ENCODE data around the gene ALCAM. TPM values are rescaled to one million over a fixed set of nuclear protein-coding genes. Genes with fewer than 3 reads are reported as not detected.

ALCAM gene
- total RNA-seq, 1 experiment from 2014 or later, result 32.3 TPM

GRCh38 chr3:105351821-105352220, 14.9 kb upstream of the ALCAM start:
- intact Hi-C loops (cut with micrococcal nuclease; ENCODE audit: unreplicated experiment), result no loop called here
- Histone ChIP-seq H3K9me3 (ENCODE audit: control insufficient read depth, insufficient read depth, low read depth, low read length) (no peaks in the 10 kb centered on the region), H3K27ac (ENCODE audit: low read length) (no peak overlapping the region), H3K36me3 (ENCODE audit: control insufficient read depth, insufficient read depth, low read length) (no peaks in the 10 kb centered on the region), H3K4me3 (ENCODE audit: low read depth in 2 of 2, low read length in 2 of 2) (no peak overlapping the region), H3K27me3 (ENCODE audit: control insufficient read depth, insufficient read depth, low read length) (no peaks in the 10 kb centered on the region), H3K4me1 (ENCODE audit: control insufficient read depth, insufficient read depth, low read length) (no peaks in the 10 kb centered on the region)
- DNase-seq (ENCODE audit: low read depth, low spot score) (no peak), ATAC-seq (no peak)
- no TSS peak for BruUV-seq (replicated peaks)
- CTCF ChIA-PET, result no interaction called here
- in situ Hi-C loops (cut with HindIII; ENCODE audit: low pct_unique_long_range_greater_than_20kb, low sequenced_read_pairs), result no loop called here
- POLR2A ChIA-PET, result no interaction called here
- TF ChIP-seq CTCF (IDR thresholded peaks at IDR 0.05) (no peak), SIN3A (IDR thresholded peaks at IDR 0.05; ENCODE audit: borderline replicate concordance, insufficient read depth, low read depth, low read length) (no peak), REST (IDR thresholded peaks at IDR 0.05; ENCODE audit: insufficient read depth in 1 of 2, low read depth in 2 of 2, low read length in 1 of 2) (no peak), TCF7L2 (IDR thresholded peaks at IDR 0.05; ENCODE audit: low read depth, low read length) (no peak), POLR2AphosphoS5 (IDR thresholded peaks at IDR 0.05; ENCODE audit: low read depth, low read length) (no peak)

GRCh38 chr3:105352976-105353375, 13.7 kb upstream of the ALCAM start:
- ATAC-seq (no peak), DNase-seq (ENCODE audit: low read depth, low spot score) (no peak)
- no peaks in the 10 kb centered on the region for H3K4me1 ChIP-seq (ENCODE audit: control insufficient read depth, insufficient read depth, low read length)
- in situ Hi-C loops (cut with HindIII; ENCODE audit: low pct_unique_long_range_greater_than_20kb, low sequenced_read_pairs), result no loop called here
- no peaks in the 10 kb centered on the region for H3K36me3 ChIP-seq (ENCODE audit: control insufficient read depth, insufficient read depth, low read length)
- no peaks in the 10 kb centered on the region for H3K9me3 ChIP-seq (ENCODE audit: control insufficient read depth, insufficient read depth, low read depth, low read length)
- no peak overlapping the region for H3K27ac ChIP-seq (ENCODE audit: low read length)
- H3K27me3 ChIP-seq (ENCODE audit: control insufficient read depth, insufficient read depth, low read length), result no peaks in the 10 kb centered on the region
- ChIA-PET POLR2A (no interaction called here), CTCF (no interaction called here)
- TF ChIP-seq SIN3A (IDR thresholded peaks at IDR 0.05; ENCODE audit: borderline replicate concordance, insufficient read depth, low read depth, low read length) (no peak), CTCF (IDR thresholded peaks at IDR 0.05) (no peak), TCF7L2 (IDR thresholded peaks at IDR 0.05; ENCODE audit: low read depth, low read length) (no peak), REST (IDR thresholded peaks at IDR 0.05; ENCODE audit: insufficient read depth in 1 of 2, low read depth in 2 of 2, low read length in 1 of 2) (no peak), POLR2AphosphoS5 (IDR thresholded peaks at IDR 0.05; ENCODE audit: low read depth, low read length) (no peak)
- intact Hi-C loops (cut with micrococcal nuclease; ENCODE audit: unreplicated experiment), result no loop called here
- BruUV-seq (replicated peaks), result no TSS peak
- H3K4me3 ChIP-seq (ENCODE audit: low read depth in 2 of 2, low read length in 2 of 2), result no peak overlapping the region

Data from Panc1 (cell line).